Right lobe of liver (tissue), 6 donors: Measurements from ENCODE around the gene PRKCG. TPM values are rescaled to one million over a fixed set of nuclear protein-coding genes. Genes with fewer than 3 reads are reported as not detected.

Source experiments
- ATAC-seq, 4 donors: fragments of 200-7000 bp; cut with Tn5 transposase; one replicate each; pipeline ENCODE4 v1.9.1; 2020; ENCODE audit warnings: mild to moderate bottlenecking in 4 of 4, moderate library complexity in 4 of 4
- DNase-seq, 3 donors: peaks; one replicate each; pipeline ENCODE4 v3.0.0-alpha.2; 2020
- H3K27ac ChIP-seq, 3 donors: fragments of 200-600 bp; one replicate each; pipeline ENCODE4 v1.8.0; 2022
- H3K27me3 ChIP-seq, 2 donors: fragments of 200-600 bp; one replicate each; pipeline ENCODE4 v1.8.0; 2022
- H3K36me3 ChIP-seq, 4 donors: fragments of 200-600 bp; sonication (generic) in 1 of 4; one replicate each; pipeline versions ENCODE4 v1.5.1 to v1.8.0; 2017 to 2022; ENCODE audit warnings: control low read depth in 1 of 4
- H3K4me1 ChIP-seq, 4 donors: fragments of 200-600 bp; sonication (generic) in 1 of 4; one replicate each; pipeline versions ENCODE4 v1.5.1 to v1.8.0; 2017 to 2022; ENCODE audit warnings: control low read depth in 1 of 4
- H3K4me3 ChIP-seq, 3 donors: fragments of 200-600 bp; one replicate each; pipeline ENCODE4 v1.8.0; 2022
- H3K9me3 ChIP-seq, 4 donors: fragments of 200-600 bp; sonication (generic) in 1 of 4; one replicate each; pipeline versions ENCODE4 v1.5.1 to v1.8.0; 2017 to 2022; ENCODE audit warnings: control low read depth in 1 of 4
- POLR2A ChIP-seq: fragments of 450-650 bp; IDR thresholded peaks from one replicate; pipeline ENCODE4 v1.6.1; 2017; ENCODE audit warnings: antibody characterized with exemption, mild to moderate bottlenecking
- WGBS: methylation state at CpG from one replicate; pipeline ENCODE4 v1.1.6; 2018; ENCODE audit warnings: low coverage, low lambda C conversion rate; ENCODE audit not compliant: insufficient coverage; ENCODE audit errors: missing lambda C conversion rate; 5-methylcytosine and 5-hydroxymethylcytosine counted together
- intact Hi-C, 2 donors: fragments of 100-400 bp; cut with DNase I; formaldehyde crosslinking; loops; one replicate each; pipeline versions ENCODE4 v1.11.2 to v1.14.1; 2022
- total RNA-seq, 6 experiments: library from RNA; depleted of rRNA in 2 of 6; stranded (reverse); fragments of >200 nt in 2 of 6; fragmentation: NEBNext Ultra II Directional in 3 of 6; extraction: Animal tissue kit (Norgen Biotek cat#: 25700) in 3 of 6; gene quantifications; one replicate each; pipeline versions ENCODE4 v1.1.0 to v1.2.4, GENCODE V29; 2016 to 2023
- TF ChIP-seq, protein P1 (sequence below), 4 donors: fragments of 200-600 bp in 3 of 4; fragments of 450-650 bp in 1 of 4; IDR thresholded peaks; one replicate each; pipeline versions ENCODE4 v1.5.1 to v1.8.0; 2016 to 2022; ENCODE audit warnings: antibody characterized with exemption in 4 of 4, mild to moderate bottlenecking in 2 of 4
- donor health status: DM: no; HTN: yes; CAD: no.
- donor health status: DM: no; HTN: no; CAD: no.
- donor health status: DM: no; HTN: no; CAD: no.
- donor health status: DM: no; HTN: yes; CAD: no.
- donor health status: DM: no; HTN: yes; CAD: no.

Gene PRKCG
- total RNA-seq, 6 experiments from 2014 or later: not detected

DNA sequence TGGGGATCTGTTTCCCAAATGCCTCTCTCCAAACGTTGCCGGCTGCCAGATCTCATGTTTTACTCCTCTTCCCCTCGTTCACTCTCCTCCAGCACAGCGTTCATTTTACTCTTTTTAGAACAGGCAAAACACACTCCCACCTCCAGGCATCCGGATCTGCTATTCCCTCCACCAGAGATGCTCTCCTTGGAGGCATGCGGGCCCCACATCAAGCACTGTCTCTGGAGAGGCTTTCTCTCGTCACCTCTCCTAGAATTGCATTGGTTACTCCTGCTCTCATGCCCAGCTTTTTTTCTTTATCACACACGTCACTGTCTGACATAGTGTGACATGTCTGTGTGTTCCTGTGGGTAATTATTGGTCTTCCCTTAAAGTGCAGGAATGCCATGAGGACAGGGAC lies 34.4 kb upstream of the PRKCG start:
- no peaks in the 10 kb centered on the region for H3K27me3 ChIP-seq
- DNase-seq (no peak), ATAC-seq (no peak)
- H3K4me1 ChIP-seq: no peaks in the 10 kb centered on the region
- WGBS: 44% methylated on average over 8 of the region's 8 CpGs
- H3K9me3 ChIP-seq: no peaks in the 10 kb centered on the region
- no peak overlapping the region for H3K27ac ChIP-seq
- intact Hi-C loops: loop anchor here in 1 of 2 donors (10.0 kb wide), 1 partner anchor 177 kb away; no protein-coding TSS in a partner anchor
- TF ChIP-seq, protein P1, sequence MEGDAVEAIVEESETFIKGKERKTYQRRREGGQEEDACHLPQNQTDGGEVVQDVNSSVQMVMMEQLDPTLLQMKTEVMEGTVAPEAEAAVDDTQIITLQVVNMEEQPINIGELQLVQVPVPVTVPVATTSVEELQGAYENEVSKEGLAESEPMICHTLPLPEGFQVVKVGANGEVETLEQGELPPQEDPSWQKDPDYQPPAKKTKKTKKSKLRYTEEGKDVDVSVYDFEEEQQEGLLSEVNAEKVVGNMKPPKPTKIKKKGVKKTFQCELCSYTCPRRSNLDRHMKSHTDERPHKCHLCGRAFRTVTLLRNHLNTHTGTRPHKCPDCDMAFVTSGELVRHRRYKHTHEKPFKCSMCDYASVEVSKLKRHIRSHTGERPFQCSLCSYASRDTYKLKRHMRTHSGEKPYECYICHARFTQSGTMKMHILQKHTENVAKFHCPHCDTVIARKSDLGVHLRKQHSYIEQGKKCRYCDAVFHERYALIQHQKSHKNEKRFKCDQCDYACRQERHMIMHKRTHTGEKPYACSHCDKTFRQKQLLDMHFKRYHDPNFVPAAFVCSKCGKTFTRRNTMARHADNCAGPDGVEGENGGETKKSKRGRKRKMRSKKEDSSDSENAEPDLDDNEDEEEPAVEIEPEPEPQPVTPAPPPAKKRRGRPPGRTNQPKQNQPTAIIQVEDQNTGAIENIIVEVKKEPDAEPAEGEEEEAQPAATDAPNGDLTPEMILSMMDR (IDR thresholded peaks at IDR 0.05): no peak
- no peak for TF ChIP-seq POLR2A
- H3K4me3 ChIP-seq: no peak overlapping the region
- no peaks in the 10 kb centered on the region for H3K36me3 ChIP-seq

DNA sequence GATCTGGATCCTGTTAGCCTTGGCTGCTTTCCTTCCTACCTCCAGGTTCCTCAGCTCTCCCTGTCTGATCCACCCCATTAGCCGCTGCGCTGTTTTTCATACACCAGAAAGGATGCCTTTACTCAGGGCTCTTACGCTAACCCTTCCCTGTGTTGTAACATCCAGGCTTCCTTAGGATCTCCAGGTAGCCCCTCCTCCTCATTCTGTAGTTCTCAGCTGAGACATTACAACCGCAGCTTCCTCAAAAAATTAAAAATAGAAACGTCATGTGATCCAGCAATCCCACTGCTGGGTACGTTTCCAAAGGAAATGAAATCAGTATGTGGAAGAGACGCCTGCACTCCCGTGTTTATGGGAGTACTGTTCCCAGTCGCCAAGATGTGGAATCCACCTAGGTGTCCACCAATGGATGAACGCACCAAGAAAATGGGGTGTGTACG lies 32.7 kb upstream of the PRKCG start:
- peak in 1 of 3 donors; percentile 44 for DNase-seq

DNA sequence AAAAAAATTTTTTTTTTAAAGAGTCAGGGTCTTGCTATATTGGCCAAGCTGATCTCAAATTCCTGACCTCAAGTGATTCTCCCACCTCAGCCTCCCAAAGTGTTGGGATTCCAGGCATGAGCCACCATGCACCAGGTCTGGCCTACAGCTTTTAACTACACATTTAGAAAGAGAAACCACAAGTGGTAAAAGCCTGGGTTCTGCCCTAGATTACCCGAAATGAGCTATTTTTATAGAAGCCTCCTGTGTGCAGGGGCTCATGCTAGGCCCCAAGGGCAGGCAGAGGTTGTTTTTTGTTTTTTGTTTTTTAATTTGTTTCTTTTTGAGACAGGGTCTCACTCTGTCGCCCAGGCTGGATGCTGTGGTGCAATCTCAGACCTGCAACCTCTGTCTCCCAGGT lies 28.3 kb upstream of the PRKCG start:
- H3K4me1 ChIP-seq: no peaks in the 10 kb centered on the region
- no peak for TF ChIP-seq POLR2A
- TF ChIP-seq, protein P1 (IDR thresholded peaks at IDR 0.05): no peak
- no peak overlapping the region for H3K4me3 ChIP-seq
- ATAC-seq (no peak), DNase-seq (no peak)
- H3K27ac ChIP-seq: no peak overlapping the region
- H3K27me3 ChIP-seq: no peaks in the 10 kb centered on the region
- H3K36me3 ChIP-seq: no peaks in the 10 kb centered on the region
- intact Hi-C loops: loop anchor here in 1 of 2 donors (10.0 kb wide), 1 partner anchor 171 kb away; no protein-coding TSS in a partner anchor
- no peaks in the 10 kb centered on the region for H3K9me3 ChIP-seq
- 60% methylated on average over 2 of the region's 2 CpGs for WGBS

More for the DNA sequence above, 32.7 kb upstream of the PRKCG start:
- intact Hi-C loops: loop anchor here in 1 of 2 donors (10.0 kb wide), 1 partner anchor 176 kb away; no protein-coding TSS in a partner anchor
- no peaks in the 10 kb centered on the region for H3K27me3 ChIP-seq
- WGBS: 46% methylated on average over 11 of the region's 11 CpGs
- H3K4me3 ChIP-seq: no peak overlapping the region
- H3K27ac ChIP-seq: peak overlapping the region in 1 of 3 donors; percentile 47
- no peaks in the 10 kb centered on the region for H3K36me3 ChIP-seq
- no peaks in the 10 kb centered on the region for H3K9me3 ChIP-seq
- no peaks in the 10 kb centered on the region for H3K4me1 ChIP-seq
- peak; percentile 48 to 71 (median 61) for ATAC-seq
- TF ChIP-seq POLR2A: no peak
- TF ChIP-seq, protein P1 (IDR thresholded peaks at IDR 0.05): no peak

DNA sequence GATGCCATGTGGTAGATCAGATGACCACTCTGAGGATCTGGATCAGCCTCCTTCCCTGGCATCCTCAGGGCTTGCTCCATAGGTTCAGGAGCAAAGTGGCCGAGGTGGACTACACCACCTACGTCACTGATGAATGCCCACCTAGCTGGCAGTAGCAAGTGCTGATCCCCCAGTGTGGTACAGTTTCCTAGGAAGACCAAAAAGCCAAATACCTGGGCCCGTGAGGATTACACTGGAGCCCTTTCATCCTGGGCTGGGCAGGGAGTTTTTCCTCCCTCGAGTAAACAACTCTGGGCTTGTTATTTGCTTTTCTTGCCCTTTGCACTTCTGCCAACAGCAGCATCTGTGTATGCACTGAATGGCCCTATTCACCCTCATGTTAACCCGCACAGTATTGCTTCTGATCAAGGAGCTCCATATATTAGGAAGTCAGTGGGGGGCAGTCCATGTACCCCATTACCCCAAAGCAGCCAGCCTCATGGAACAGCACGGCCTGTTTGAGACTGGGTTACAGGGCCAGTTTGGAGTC lies 17.6 kb upstream of the PRKCG start:
- Histone ChIP-seq H3K36me3 (no peaks in the 10 kb centered on the region), H3K27me3 (no peaks in the 10 kb centered on the region), H3K27ac (no peak overlapping the region), H3K4me1 (peaks cover 0 to 18% (median 4%) of the 10 kb centered on the region in 4 donors), H3K4me3 (no peak overlapping the region), H3K9me3 (no peaks in the 10 kb centered on the region)
- DNase-seq (peak in 1 of 3 donors; percentile 72), ATAC-seq (peak; percentile 50 to 66 (median 62))
- 3% methylated on average over 3 of the region's 6 CpGs for WGBS
- intact Hi-C loops: no loop called here
- TF ChIP-seq POLR2A: no peak
- TF ChIP-seq, protein P1 (IDR thresholded peaks at IDR 0.05): no peak
